Mucosa of descending colon (tissue), 3 donors: Measurements from ENCODE around the gene PWWP2B. TPM values are rescaled to one million over a fixed set of nuclear protein-coding genes. Genes with fewer than 3 reads are reported as not detected.

Experiments
- ATAC-seq: fragments of 200-7000 bp; cut with Tn5 transposase; one replicate; pipeline ENCODE4 v1.9.1; 2020; ENCODE audit warnings: mild to moderate bottlenecking, moderate library complexity
- DNase-seq, 3 donors: peaks; one replicate each; pipeline ENCODE4 v3.0.0-alpha.2; 2020
- H3K36me3 ChIP-seq: fragments of 200-600 bp; one replicate; pipeline ENCODE4 v1.8.0; 2021; ENCODE audit warnings: low read depth, mild to moderate bottlenecking
- H3K4me1 ChIP-seq: fragments of 200-600 bp; one replicate; pipeline ENCODE4 v1.8.0; 2021; ENCODE audit warnings: low read depth, mild to moderate bottlenecking
- H3K4me3 ChIP-seq: fragments of 200-600 bp; one replicate; pipeline ENCODE4 v1.8.0; 2021; ENCODE audit warnings: mild to moderate bottlenecking
- H3K9me3 ChIP-seq: fragments of 200-600 bp; one replicate; pipeline ENCODE4 v1.8.0; 2021; ENCODE audit warnings: mild to moderate bottlenecking
- CTCF ChIP-seq: fragments of 200-600 bp; IDR thresholded peaks from one replicate; pipeline ENCODE4 v1.8.0; 2022; ENCODE audit warnings: antibody characterized with exemption, mild to moderate bottlenecking
- intact Hi-C, 2 donors: fragments of 100-400 bp; cut with DNase I in 1 of 2; cut with micrococcal nuclease in 1 of 2; formaldehyde crosslinking; loops; one replicate each; pipeline versions ENCODE4 v1.11.0 to v1.11.1; 2022; cut with DNase I, micrococcal nuclease
- total RNA-seq, 3 donors: library from RNA; stranded (reverse); fragmentation: NEBNext Ultra II Directional in 2 of 3; extraction: Animal tissue kit (Norgen Biotek cat#: 25700) in 2 of 3; gene quantifications; one replicate each; pipeline versions ENCODE4 v1.2.1 to v1.2.4, GENCODE V29; 2021 to 2023
- donor health status: DM: no; HTN: no; CAD: no; lungs with moderate emphysema.
- donor health status: DM: no; HTN: no; CAD: no.
- donor health status: DM: no; HTN: yes; CAD: no.

Gene PWWP2B
- total RNA-seq, 3 donors from 2014 or later: 37.7 to 55.6 (median 41.7) TPM

GRCh38 chr10:132419538-132420468 lies 22.8 kb downstream of the PWWP2B start:
- ATAC-seq (no peak), DNase-seq (peak; percentile 35 to 64 (median 61))
- Histone ChIP-seq H3K4me3 (no peak overlapping the region), H3K4me1 (peaks cover 62% of the 10 kb centered on the region), H3K9me3 (no peaks in the 10 kb centered on the region), H3K36me3 (no peaks in the 10 kb centered on the region)
- intact Hi-C loops: no loop called here
- TF ChIP-seq CTCF: no peak

GRCh38 chr10:132420469-132420980 lies 23.5 kb downstream of the PWWP2B start:
- intact Hi-C loops: no loop called here
- peak in 2 of 3 donors; percentile 69 to 72 for DNase-seq
- H3K4me1 ChIP-seq: peaks cover 62% of the 10 kb centered on the region

GRCh38 chr10:132420981-132421846 lies 24.2 kb downstream of the PWWP2B start:
- Histone ChIP-seq H3K9me3 (no peaks in the 10 kb centered on the region), H3K36me3 (no peaks in the 10 kb centered on the region), H3K4me1 (peaks cover 60% of the 10 kb centered on the region), H3K4me3 (no peak overlapping the region)
- DNase-seq (peak; percentile 91 to 92 (median 91)), ATAC-seq (peak; percentile 74)
- intact Hi-C loops: no loop called here
- TF ChIP-seq CTCF: no peak

More at GRCh38 chr10:132420469-132420980, 23.5 kb downstream of the PWWP2B start:
- ATAC-seq: no peak
- Histone ChIP-seq H3K9me3 (no peaks in the 10 kb centered on the region), H3K36me3 (no peaks in the 10 kb centered on the region), H3K4me3 (no peak overlapping the region)
- no peak for TF ChIP-seq CTCF

- Histone ChIP-seq H3K4me3 (no peak overlapping the region), H3K9me3 (no peaks in the 10 kb centered on the region), H3K36me3 (no peaks in the 10 kb centered on the region), H3K4me1 (peaks cover 53% of the 10 kb centered on the region)
- DNase-seq: peak in 2 of 3 donors; percentile 75 to 79
- no peak for ATAC-seq
- no peak for TF ChIP-seq CTCF
- intact Hi-C loops: no loop called here
Observed at GRCh38 chr10:132421847-132422751, 25.1 kb downstream of the PWWP2B start.
